Vagina (tissue), 2 donors: ENCODE measurements around the gene PHLDB1. TPM values are rescaled to one million over a fixed set of nuclear protein-coding genes. Genes with fewer than 3 reads are reported as not detected.

Source experiments
- DNase-seq, 2 donors: peaks; one replicate each; pipeline ENCODE4 v3.0.0-alpha.2; 2017; ENCODE audit errors: extremely low spot score in 2 of 2
- H3K27ac ChIP-seq: fragments of 200-600 bp; sonication (generic); one replicate; pipeline ENCODE4 v1.5.1; 2019
- H3K27me3 ChIP-seq: fragments of 200-600 bp; sonication (generic); one replicate; pipeline ENCODE4 v1.5.1; 2019
- H3K36me3 ChIP-seq, 2 donors: fragments of 200-600 bp; sonication (generic); one replicate each; pipeline ENCODE4 v1.5.1; 2017 to 2019
- H3K4me1 ChIP-seq: fragments of 200-600 bp; sonication (generic); one replicate; pipeline ENCODE4 v1.5.1; 2019
- H3K4me3 ChIP-seq, 2 donors: fragments of 200-600 bp; sonication (generic); 1 replicate in 1 of 2; 2 replicates in 1 of 2; pipeline ENCODE4 v1.5.1; 2016 to 2019
- H3K9me3 ChIP-seq: fragments of 200-600 bp; sonication (generic); one replicate; pipeline ENCODE4 v1.5.1; 2019
- CTCF ChIP-seq, 3 experiments: fragments of 450-650 bp in 2 of 3; fragments of 200-600 bp in 1 of 3; sonication (generic) in 1 of 3; IDR thresholded peaks; one replicate each; pipeline ENCODE4 v1.5.1; 2017 to 2019; ENCODE audit warnings: antibody characterized with exemption in 3 of 3, mild to moderate bottlenecking in 2 of 3, moderate library complexity in 2 of 3
- POLR2A ChIP-seq, 2 donors: fragments of 450-650 bp; IDR thresholded peaks; one replicate each; pipeline ENCODE4 v1.6.1; 2017; ENCODE audit warnings: antibody characterized with exemption in 2 of 2, mild to moderate bottlenecking in 2 of 2, moderate library complexity in 2 of 2
- POLR2AphosphoS5 ChIP-seq, 2 donors: sonication (generic); formaldehyde crosslinking; IDR thresholded peaks; one replicate each; pipeline ENCODE4 v1.9.0; 2017; ENCODE audit warnings: antibody characterized with exemption in 2 of 2, mild to moderate bottlenecking in 2 of 2, low read depth in 1 of 2; ENCODE audit not compliant: insufficient read depth in 1 of 2
- intact Hi-C: fragments of 100-400 bp; cut with DNase I; formaldehyde crosslinking; loops from one replicate; pipeline ENCODE4 v1.15.1; 2023
- total RNA-seq: library from RNA; depleted of rRNA; stranded (reverse); fragments of >200 nt; gene quantifications from one replicate; pipeline ENCODE4 v1.2.3, GENCODE V29; 2016

PHLDB1 gene
- total RNA-seq, 1 donor from 2014 or later = 119 TPM

GRCh38 chr11:118652681-118653181 lies 45.3 kb downstream of the PHLDB1 start:
- H3K27ac ChIP-seq = no peak overlapping the region
- intact Hi-C loops = no loop called here
- H3K36me3 ChIP-seq = peaks cover 0 to 75% of the 10 kb centered on the region in 2 donors

DNA sequence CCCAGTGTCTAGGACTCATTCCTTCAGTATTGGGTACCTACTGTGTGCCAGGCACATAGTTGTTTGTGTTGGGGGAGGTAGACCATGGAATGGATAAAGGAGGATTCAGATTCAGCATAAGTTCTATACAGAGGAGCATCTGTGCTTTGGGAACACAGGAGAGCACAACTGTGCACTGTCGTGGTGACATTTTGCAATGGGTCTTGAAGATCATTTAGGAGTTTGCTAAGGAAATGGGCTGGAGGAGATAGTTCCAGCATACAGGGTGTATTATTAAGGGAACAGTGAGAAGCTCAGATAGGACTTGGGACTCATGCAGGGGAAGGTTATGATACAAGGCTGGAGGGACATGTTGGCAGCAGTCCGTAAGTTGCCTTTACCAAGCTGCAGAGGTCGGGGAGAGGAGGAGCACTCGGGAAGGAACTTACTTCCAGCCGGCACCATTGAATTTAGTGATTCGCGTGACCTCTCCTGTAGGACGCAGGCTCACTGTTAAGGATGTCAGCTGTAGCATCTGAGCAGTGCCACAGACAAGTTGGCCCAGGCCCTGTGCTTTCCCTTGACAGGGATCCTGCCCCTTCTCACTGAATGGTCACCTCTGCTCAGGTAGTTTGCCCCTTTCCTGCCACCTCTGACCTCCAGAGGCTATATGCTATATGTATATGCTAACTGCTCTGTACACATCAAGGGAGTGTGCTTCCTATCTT lies 46.4 kb downstream of the PHLDB1 start:
- no peak for TF ChIP-seq POLR2A (IDR thresholded peaks at IDR 0.05)
- TF ChIP-seq CTCF (IDR thresholded peaks at IDR 0.05) = no peak
- no peak for TF ChIP-seq POLR2AphosphoS5 (IDR thresholded peaks at IDR 0.05; ENCODE audit: insufficient read depth in 1 of 2, low read depth in 1 of 2)
- no peak for DNase-seq
- no peaks in the 10 kb centered on the region for H3K27me3 ChIP-seq
- no peak overlapping the region for H3K4me3 ChIP-seq
- H3K4me1 ChIP-seq = no peaks in the 10 kb centered on the region
- H3K36me3 ChIP-seq = peaks cover 0 to 64% of the 10 kb centered on the region in 2 donors
- intact Hi-C loops = no loop called here
- no peak overlapping the region for H3K27ac ChIP-seq
- H3K9me3 ChIP-seq = no peaks in the 10 kb centered on the region

More at GRCh38 chr11:118652681-118653181, 45.3 kb downstream of the PHLDB1 start:
- H3K4me3 ChIP-seq = no peak overlapping the region
- H3K4me1 ChIP-seq = no peaks in the 10 kb centered on the region
- no peaks in the 10 kb centered on the region for H3K9me3 ChIP-seq
- no peaks in the 10 kb centered on the region for H3K27me3 ChIP-seq
- TF ChIP-seq POLR2A (IDR thresholded peaks at IDR 0.05) (no peak), CTCF (IDR thresholded peaks at IDR 0.05) (no peak), POLR2AphosphoS5 (IDR thresholded peaks at IDR 0.05; ENCODE audit: insufficient read depth in 1 of 2, low read depth in 1 of 2) (no peak)
- DNase-seq = no peak

DNA sequence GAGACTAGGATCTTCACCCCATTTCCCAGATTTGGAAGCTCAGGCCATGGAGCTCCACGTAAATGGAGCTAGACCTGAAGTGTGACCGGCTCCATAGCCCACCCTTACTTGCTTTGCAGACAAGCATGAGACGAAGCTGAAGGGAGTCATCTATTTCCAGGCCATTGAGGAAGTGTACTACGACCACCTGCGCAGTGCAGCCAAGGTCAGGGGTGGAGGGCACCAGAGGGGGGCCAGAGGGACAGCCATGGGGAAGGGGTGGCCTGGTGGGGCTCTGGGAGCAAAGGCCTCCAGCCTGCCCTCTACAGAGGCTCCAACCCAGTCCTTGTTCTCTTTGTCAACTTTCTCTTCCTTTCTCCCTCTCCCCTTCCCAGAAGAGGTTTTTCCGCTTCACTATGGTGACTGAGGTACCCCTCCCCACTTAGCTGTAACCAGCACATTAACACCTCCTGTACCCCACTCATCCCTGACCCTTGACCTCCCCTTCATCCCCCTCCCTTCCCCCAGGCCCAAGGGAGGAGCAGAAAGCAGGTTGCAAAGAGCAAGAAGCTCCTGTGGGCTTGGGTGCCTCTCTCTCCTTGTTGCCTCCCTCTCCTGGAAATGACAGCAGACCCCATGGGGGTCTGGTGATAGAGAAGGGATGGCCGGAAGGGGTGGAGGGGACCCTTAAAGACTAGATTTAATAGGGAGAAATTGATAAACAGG lies 48.2 kb downstream of the PHLDB1 start:
- no peaks in the 10 kb centered on the region for H3K27me3 ChIP-seq
- peaks cover 0 to 49% of the 10 kb centered on the region in 2 donors for H3K36me3 ChIP-seq
- DNase-seq = no peak
- no peak for TF ChIP-seq CTCF (IDR thresholded peaks at IDR 0.05)
- no peak for TF ChIP-seq POLR2AphosphoS5 (IDR thresholded peaks at IDR 0.05; ENCODE audit: insufficient read depth in 1 of 2, low read depth in 1 of 2)
- TF ChIP-seq POLR2A (IDR thresholded peaks at IDR 0.05) = no peak
- no peaks in the 10 kb centered on the region for H3K9me3 ChIP-seq
- H3K27ac ChIP-seq = no peak overlapping the region
- intact Hi-C loops = loop anchor here (5.0 kb wide), 1 partner anchor 58 kb away; no protein-coding TSS in a partner anchor
- no peak overlapping the region for H3K4me3 ChIP-seq
- H3K4me1 ChIP-seq = peaks cover 14% of the 10 kb centered on the region

GRCh38 chr11:118656563-118657165 lies 49.2 kb downstream of the PHLDB1 start:
- Histone ChIP-seq H3K36me3 (peaks cover 0 to 39% of the 10 kb centered on the region in 2 donors), H3K27ac (no peak overlapping the region), H3K27me3 (no peaks in the 10 kb centered on the region), H3K4me3 (no peak overlapping the region), H3K4me1 (peaks cover 14% of the 10 kb centered on the region), H3K9me3 (no peaks in the 10 kb centered on the region)
- no peak for TF ChIP-seq CTCF (IDR thresholded peaks at IDR 0.05)
- TF ChIP-seq POLR2A (IDR thresholded peaks at IDR 0.05) = no peak
- TF ChIP-seq POLR2AphosphoS5 (IDR thresholded peaks at IDR 0.05; ENCODE audit: insufficient read depth in 1 of 2, low read depth in 1 of 2) = no peak
- DNase-seq = no peak
- intact Hi-C loops = loop anchor here (5.0 kb wide), 1 partner anchor 59 kb away; no protein-coding TSS in a partner anchor
